Measurements from ENCODE around the gene PSMA5. TPM values are rescaled to one million over a fixed set of nuclear protein-coding genes. Genes with fewer than 3 reads are reported as not detected.
A peak's percentile ranks its signal among the peaks of the same experiment; 100 is the strongest.

PSMA5 gene
- total RNA-seq, 1 donor from 2014 or later, result 99.8 TPM

DNA sequence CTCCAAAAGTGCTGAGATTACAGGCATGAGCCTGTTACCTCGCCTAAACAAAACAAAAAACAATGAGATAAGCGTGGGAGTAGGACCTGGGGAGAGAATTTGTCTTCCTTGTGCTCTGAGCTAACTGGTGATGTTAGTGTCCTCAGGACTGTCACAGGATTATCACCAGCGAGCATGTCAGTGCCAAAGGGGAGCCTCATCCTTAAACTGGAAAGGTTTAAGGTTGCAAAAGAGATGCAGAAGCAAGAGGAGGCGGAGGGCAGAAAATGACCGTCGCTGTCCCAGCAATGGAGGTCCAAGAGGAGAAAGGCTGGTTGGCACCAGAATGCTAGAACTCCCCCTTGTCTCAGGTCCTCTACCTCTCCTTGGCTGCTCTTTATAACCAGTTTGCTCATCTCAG, 44.0 kb upstream of the PSMA5 start:
- H3K4me3 Mint-ChIP-seq, result no peak overlapping the region
- H3K4me1 Mint-ChIP-seq, result peaks cover 8% of the 10 kb centered on the region
- DNase-seq (ENCODE audit: low read depth, low spot score), result no peak
- H3K27ac Mint-ChIP-seq (ENCODE audit: unreplicated experiment), result no peak overlapping the region
- TF ChIP-seq, protein P1, sequence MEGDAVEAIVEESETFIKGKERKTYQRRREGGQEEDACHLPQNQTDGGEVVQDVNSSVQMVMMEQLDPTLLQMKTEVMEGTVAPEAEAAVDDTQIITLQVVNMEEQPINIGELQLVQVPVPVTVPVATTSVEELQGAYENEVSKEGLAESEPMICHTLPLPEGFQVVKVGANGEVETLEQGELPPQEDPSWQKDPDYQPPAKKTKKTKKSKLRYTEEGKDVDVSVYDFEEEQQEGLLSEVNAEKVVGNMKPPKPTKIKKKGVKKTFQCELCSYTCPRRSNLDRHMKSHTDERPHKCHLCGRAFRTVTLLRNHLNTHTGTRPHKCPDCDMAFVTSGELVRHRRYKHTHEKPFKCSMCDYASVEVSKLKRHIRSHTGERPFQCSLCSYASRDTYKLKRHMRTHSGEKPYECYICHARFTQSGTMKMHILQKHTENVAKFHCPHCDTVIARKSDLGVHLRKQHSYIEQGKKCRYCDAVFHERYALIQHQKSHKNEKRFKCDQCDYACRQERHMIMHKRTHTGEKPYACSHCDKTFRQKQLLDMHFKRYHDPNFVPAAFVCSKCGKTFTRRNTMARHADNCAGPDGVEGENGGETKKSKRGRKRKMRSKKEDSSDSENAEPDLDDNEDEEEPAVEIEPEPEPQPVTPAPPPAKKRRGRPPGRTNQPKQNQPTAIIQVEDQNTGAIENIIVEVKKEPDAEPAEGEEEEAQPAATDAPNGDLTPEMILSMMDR (conservative IDR thresholded peaks at IDR 0.05), result no peak
- H3K9me3 Mint-ChIP-seq, result no peaks in the 10 kb centered on the region
- peaks cover 98% of the 10 kb centered on the region for H3K27me3 Mint-ChIP-seq (ENCODE audit: low read depth)
- no peaks in the 10 kb centered on the region for H3K36me3 Mint-ChIP-seq (ENCODE audit: low read depth)

DNA sequence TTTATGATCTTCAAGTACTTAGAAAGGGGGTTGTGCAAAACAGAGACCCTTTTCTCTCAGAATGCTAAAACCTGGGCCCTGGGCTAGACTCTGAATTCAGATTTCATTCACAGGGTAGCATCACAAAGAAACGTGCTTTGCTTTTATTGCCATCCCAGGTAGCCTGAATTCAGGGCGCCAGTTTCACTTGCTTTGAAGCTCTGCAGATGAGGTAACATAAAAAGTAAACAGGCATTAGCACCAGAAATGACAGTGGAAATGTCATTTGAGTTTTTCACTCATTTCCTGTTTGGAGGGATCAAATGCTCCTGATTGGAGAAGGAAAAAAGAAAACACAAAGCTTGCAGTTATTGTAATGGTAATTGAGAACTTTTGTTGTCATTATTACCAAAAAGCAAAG, 42.7 kb upstream of the PSMA5 start:
- Mint-ChIP-seq H3K4me3 (no peak overlapping the region), H3K36me3 (ENCODE audit: low read depth) (no peaks in the 10 kb centered on the region), H3K27me3 (ENCODE audit: low read depth) (peaks cover 98% of the 10 kb centered on the region), H3K9me3 (no peaks in the 10 kb centered on the region), H3K27ac (ENCODE audit: unreplicated experiment) (no peak overlapping the region), H3K4me1 (peaks cover 8% of the 10 kb centered on the region)
- TF ChIP-seq, protein P1 (conservative IDR thresholded peaks at IDR 0.05), result no peak
- DNase-seq (ENCODE audit: low read depth, low spot score), result no peak

DNA sequence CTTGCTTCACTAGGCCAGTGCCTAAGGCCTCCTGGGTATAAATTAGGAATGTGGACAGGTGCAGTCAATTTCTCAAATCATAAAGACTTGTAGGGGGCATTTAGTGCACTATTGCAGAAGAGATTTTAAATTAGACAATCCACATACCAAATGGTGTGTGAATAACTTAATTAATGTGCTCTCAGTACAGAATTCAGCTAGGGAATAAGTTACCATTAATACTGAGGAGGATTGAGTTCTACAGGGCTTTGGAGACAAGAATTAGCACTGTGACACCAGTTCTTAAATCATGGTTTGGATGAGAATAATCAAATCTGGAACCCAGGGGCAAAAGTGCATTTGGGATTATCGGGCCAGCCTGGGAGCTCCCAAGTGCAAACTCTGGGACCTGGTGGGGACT, 41.8 kb upstream of the PSMA5 start:
- H3K36me3 Mint-ChIP-seq (ENCODE audit: low read depth), result no peaks in the 10 kb centered on the region
- peaks cover 8% of the 10 kb centered on the region for H3K4me1 Mint-ChIP-seq
- no peaks in the 10 kb centered on the region for H3K9me3 Mint-ChIP-seq
- peaks cover 99% of the 10 kb centered on the region for H3K27me3 Mint-ChIP-seq (ENCODE audit: low read depth)
- TF ChIP-seq, protein P1 (conservative IDR thresholded peaks at IDR 0.05), result no peak
- no peak overlapping the region for H3K27ac Mint-ChIP-seq (ENCODE audit: unreplicated experiment)
- no peak for DNase-seq (ENCODE audit: low read depth, low spot score)
- H3K4me3 Mint-ChIP-seq, result peak overlapping the region; percentile 48

DNA sequence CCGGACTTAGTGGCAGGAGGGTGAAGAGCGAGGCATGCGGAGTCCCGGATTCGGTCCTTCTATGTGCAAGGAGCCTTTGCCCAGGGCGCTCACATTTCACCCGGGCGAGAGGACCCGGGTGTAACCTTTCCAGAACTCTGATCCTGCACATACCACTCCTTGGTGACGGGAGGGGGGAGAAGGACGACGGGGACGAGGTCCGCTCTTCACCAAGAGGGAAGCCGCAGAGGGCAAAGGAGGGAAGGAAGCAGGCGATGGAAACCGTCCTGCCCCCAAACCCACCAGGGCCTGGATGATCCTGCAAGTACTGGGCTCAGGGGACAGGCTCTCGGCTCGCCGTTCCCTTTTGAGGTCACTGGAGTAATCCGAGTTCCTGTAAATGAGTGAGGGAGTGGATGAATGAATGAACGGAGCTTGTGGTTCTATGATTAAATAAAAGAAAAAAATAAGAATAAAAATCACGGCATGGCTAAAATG, 41.1 kb upstream of the PSMA5 start:
- TF ChIP-seq, protein P1 (conservative IDR thresholded peaks at IDR 0.05), result no peak
- H3K4me1 Mint-ChIP-seq, result peaks cover 8% of the 10 kb centered on the region
- H3K36me3 Mint-ChIP-seq (ENCODE audit: low read depth), result no peaks in the 10 kb centered on the region
- no peaks in the 10 kb centered on the region for H3K9me3 Mint-ChIP-seq
- no peak overlapping the region for H3K27ac Mint-ChIP-seq (ENCODE audit: unreplicated experiment)
- H3K27me3 Mint-ChIP-seq (ENCODE audit: low read depth), result peaks cover 99% of the 10 kb centered on the region
- no peak for DNase-seq (ENCODE audit: low read depth, low spot score)
- peak overlapping the region; percentile 59 for H3K4me3 Mint-ChIP-seq

DNA sequence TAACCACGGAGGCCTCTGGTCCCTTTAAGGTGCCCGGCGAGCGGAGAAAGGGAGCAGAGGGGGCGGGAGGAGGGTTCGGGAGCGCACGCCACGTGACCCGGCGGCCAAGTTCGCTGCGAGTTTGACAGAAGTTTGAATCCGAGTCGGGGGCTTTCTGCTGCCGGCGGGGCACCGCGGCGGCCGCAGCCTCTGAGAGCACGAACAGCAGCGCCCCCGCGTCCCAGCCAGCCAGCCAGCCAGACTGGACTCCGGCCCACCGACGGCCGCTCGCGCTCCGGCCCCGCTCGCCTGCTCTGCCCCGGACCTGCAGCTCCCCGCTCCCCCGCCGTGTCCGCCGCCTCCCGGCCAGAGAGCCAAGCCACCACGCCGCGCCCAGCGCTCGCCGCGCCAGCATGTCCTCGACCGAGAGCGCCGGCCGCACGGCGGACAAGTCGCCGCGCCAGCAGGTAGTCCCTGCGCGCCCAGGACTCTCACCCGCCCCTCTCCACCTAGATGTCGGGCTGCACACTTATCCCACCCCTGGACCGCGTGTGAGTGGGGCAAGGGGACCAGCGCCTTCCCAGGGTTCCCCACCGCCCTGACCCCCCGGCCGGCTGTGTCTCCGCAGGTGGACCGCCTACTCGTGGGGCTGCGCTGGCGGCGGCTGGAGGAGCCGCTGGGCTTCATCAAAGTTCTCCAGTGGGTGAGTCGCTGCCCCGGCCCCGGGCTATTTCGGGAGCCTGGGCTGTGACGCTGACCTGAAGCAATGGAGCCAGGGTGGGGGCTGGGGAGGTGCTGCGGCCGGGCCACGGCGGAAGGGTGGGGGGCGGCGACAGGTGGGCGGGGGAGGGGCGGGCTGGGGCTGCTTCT, 40.4 kb upstream of the PSMA5 start, which contains the start of gene SYPL2:
TSS of gene SYPL2 (plus strand) at position 95 of the 849 bp plus-strand sequence. CDS start at position 393, 298 bp downstream.
- Mint-ChIP-seq H3K9me3 (no peaks in the 10 kb centered on the region), H3K27ac (ENCODE audit: unreplicated experiment) (no peak within 1 kb of the TSS), H3K36me3 (ENCODE audit: low read depth) (no peaks in the 10 kb centered on the region), H3K4me1 (peaks cover 8% of the 10 kb centered on the region), H3K4me3 (peak within 1 kb of the TSS; percentile 73), H3K27me3 (ENCODE audit: low read depth) (peaks cover 100% of the 10 kb centered on the region)
- TF ChIP-seq, protein P1 (conservative IDR thresholded peaks at IDR 0.05), result no peak
- DNase-seq (ENCODE audit: low read depth, low spot score), result peak; percentile 44
